ACC112 (cell line): ENCODE results near the gene CAP2.
A peak's percentile ranks its signal among the peaks of the same experiment; 100 is the strongest.
"Not testable (repeated sequence)": the region's sequence is repeated elsewhere in the genome, so short reads cannot be mapped to it uniquely, and the experiment has no call there.

ENCODE experiments used
- H2AFZ ChIP-seq: fragments of 200-600 bp; sonication (generic); one replicate; pipeline ENCODE4 v1.6.0; 2017; ENCODE audit warnings: antibody characterized with exemption, low read length; ENCODE audit not compliant: unreplicated experiment
- H3K27ac ChIP-seq: fragments of 200-600 bp; sonication (generic); 2 replicates; pipeline ENCODE4 v1.5.1; 2014; ENCODE audit warnings: low read depth, mild to moderate bottlenecking, antibody characterized with exemption, low read length, moderate library complexity
- H3K27me3 ChIP-seq: fragments of 200-600 bp; sonication (generic); 2 replicates; pipeline ENCODE4 v1.6.1; 2014; ENCODE audit warnings: mild to moderate bottlenecking, antibody characterized with exemption, low read length, moderate library complexity, mixed read lengths; ENCODE audit not compliant: insufficient read depth
- H3K36me3 ChIP-seq: fragments of 200-600 bp; sonication (generic); 2 replicates; pipeline ENCODE4 v1.6.1; 2016; ENCODE audit warnings: mild to moderate bottlenecking, antibody characterized with exemption, low read length, moderate library complexity, mixed read lengths; ENCODE audit not compliant: insufficient read depth
- H3K4me1 ChIP-seq: fragments of 200-600 bp; sonication (generic); one replicate; pipeline ENCODE4 v1.6.1; 2016; ENCODE audit warnings: low read length, mixed read lengths; ENCODE audit not compliant: insufficient read depth, unreplicated experiment, control insufficient read depth
- H3K4me3 ChIP-seq: fragments of 200-600 bp; sonication (generic); 2 replicates; pipeline ENCODE4 v1.5.1; 2014; ENCODE audit warnings: mild to moderate bottlenecking, low read depth, low read length
- H3K79me2 ChIP-seq: fragments of 200-600 bp; sonication (generic); one replicate; pipeline ENCODE4 v1.6.0; 2016; ENCODE audit warnings: low read length; ENCODE audit not compliant: control insufficient read depth, unreplicated experiment, insufficient read depth

CAP2 gene

DNA sequence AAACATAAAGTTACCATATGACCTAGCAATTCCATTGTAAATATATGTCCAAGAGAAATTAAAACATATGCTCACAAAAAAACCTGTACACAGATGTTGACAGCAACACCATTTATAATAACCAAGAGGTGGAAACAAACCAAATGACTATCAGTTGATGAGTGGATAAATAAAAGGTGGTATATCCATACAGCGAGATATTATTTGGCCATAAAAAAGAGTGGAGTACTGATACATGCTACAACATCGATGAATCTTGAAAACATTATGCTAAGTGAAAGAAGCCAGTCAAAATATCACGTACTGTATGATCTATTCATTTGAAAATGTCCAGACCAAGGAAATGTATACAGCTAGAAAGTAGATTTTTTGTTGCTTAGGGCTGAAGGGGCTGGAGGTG is 2.9 kb downstream of the CAP2 start:
- Histone ChIP-seq H3K79me2 (no peaks in the 10 kb centered on the region), H3K27ac (no peak overlapping the region), H3K4me3 (no peak overlapping the region), H2AFZ (no peak overlapping the region), H3K27me3 (no peaks in the 10 kb centered on the region), H3K4me1 (peaks cover 21% of the 10 kb centered on the region), H3K36me3 (no peaks in the 10 kb centered on the region)

DNA sequence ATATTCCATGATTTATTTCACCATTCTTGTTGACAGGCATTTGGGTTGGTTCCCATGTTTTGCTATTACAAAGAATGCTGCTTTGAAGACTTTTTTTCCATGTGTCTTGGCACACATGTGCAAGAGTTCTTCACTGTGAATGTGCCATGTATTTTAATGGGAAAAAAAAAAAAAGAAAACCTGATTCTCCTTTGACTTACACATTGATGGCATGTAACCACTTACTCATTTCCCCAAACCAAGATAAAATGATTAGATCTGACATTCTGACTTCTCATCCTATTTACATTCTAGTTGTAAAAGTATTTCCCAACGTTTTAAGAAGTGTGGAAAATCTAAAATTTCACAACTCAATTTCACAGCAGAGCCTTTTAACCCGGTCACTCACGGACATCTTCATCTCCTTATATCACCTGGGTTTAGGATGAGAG is 4.4 kb downstream of the CAP2 start:
- H2AFZ ChIP-seq: no peak overlapping the region
- no peak overlapping the region for H3K4me3 ChIP-seq
- no peaks in the 10 kb centered on the region for H3K79me2 ChIP-seq
- H3K27ac ChIP-seq: 0 out of 2 replicates have a peak overlapping the region, but pooled peaks have one; percentile 21
- peaks cover 15% of the 10 kb centered on the region for H3K4me1 ChIP-seq
- H3K27me3 ChIP-seq: no peaks in the 10 kb centered on the region
- H3K36me3 ChIP-seq: no peaks in the 10 kb centered on the region

DNA sequence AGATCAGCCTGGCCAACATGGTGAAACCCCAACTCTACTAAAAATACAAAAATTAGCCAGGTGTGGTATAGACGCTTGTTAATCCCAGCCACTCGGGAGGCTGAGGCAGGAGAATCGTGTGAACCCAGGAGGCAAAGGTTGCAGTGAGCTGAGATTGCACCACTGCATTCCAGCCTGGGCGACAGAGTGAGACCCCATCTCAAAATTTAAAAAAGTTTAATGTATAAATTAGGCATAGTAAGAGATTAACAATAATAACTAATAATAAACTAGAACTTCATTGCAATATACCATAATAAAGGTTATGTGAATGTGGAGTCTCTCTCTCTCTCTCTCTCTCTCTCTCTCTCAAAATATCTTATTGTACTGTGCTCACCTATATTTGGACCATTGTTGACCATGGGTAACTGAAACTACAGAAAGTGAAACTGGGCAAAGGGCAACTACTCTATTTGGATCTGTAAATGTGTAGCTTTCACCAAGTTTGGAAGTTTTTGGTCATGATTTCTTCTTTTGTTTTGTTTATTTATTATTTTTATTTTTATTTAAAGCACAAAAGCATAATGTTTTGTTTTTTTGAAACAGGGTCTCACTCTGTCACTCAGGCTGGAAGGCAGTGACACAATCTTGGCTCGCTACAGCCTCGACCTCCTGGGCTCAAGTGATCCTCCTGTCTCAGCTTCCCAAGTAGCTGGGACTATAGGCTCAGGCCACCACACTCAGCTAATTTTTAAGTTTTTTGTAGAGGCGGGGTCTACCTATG is 12.0 kb downstream of the CAP2 start:
- not testable (repeated sequence) for H3K27ac ChIP-seq, H3K27me3 ChIP-seq

DNA sequence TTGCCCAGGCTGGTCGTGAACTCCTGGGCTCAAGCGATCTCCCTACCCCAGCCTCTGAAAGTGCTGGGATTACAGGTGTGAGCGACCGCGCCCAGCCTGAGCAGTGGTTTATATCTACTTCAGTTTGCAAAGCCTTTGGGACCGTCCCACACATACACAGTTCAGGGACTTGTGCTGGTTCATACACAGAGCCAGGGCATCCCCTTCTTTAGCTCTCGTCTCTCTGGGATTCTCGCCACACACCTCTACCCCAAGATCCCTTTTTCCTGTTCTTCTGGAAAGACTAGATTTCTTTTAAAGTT is 12.5 kb downstream of the CAP2 start:
- H3K4me3 ChIP-seq: no peak overlapping the region
- no peak overlapping the region for H2AFZ ChIP-seq
- H3K79me2 ChIP-seq: no peaks in the 10 kb centered on the region
- no peaks in the 10 kb centered on the region for H3K4me1 ChIP-seq
- H3K27ac ChIP-seq: no peak overlapping the region
- H3K27me3 ChIP-seq: no peaks in the 10 kb centered on the region
- no peaks in the 10 kb centered on the region for H3K36me3 ChIP-seq

More for the DNA sequence above, 12.0 kb downstream of the CAP2 start:
- H3K36me3 ChIP-seq, H2AFZ ChIP-seq, H3K4me3 ChIP-seq, H3K79me2 ChIP-seq, H3K4me1 ChIP-seq: not testable (repeated sequence)

DNA sequence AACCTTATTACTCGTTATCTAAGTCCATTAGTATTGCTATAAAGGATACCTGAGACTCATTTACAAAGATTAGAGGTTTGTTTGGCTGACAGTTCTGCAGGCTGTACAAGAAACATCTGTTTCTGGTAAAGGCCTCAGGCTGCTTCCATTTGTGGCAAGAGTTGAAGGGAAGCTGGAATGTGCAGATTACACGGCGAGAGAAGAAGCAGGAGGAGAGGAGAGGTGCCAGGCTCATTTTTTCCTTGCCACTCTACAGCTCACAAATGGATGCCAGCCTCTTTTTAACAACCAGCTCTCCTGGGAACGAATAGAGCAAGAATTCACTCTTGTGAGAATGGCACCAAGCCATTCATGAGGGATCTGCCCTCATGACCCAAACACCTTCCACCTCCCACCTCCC is 14.7 kb downstream of the CAP2 start:
- H3K27ac ChIP-seq: no peak overlapping the region
- H3K4me3 ChIP-seq: no peak overlapping the region
- no peaks in the 10 kb centered on the region for H3K4me1 ChIP-seq
- H2AFZ ChIP-seq: no peak overlapping the region
- H3K79me2 ChIP-seq: no peaks in the 10 kb centered on the region
- no peaks in the 10 kb centered on the region for H3K36me3 ChIP-seq
- no peaks in the 10 kb centered on the region for H3K27me3 ChIP-seq

DNA sequence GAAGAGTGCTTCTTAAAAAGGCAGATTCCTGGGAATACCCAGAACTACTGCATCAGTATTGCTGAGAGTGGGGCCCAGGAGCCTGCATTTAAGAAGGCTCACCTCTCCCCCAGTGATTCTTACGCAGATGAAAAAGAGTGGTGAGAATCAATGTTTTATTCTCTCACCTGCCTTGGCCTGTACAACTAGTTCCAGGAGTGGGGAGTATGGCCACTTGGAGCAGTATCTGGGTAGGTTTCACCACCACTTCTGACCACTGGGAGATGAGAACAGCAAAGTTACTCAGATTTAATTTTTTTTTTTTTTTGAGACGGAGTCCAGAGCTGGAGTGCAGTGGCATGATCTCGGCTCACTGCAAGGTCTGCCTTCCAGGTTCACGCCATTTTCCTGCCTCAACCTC is 16.9 kb downstream of the CAP2 start:
- Histone ChIP-seq H3K4me3 (no peak overlapping the region), H3K36me3 (no peaks in the 10 kb centered on the region), H2AFZ (no peak overlapping the region), H3K27me3 (no peaks in the 10 kb centered on the region), H3K79me2 (no peaks in the 10 kb centered on the region), H3K4me1 (no peaks in the 10 kb centered on the region), H3K27ac (no peak overlapping the region)

DNA sequence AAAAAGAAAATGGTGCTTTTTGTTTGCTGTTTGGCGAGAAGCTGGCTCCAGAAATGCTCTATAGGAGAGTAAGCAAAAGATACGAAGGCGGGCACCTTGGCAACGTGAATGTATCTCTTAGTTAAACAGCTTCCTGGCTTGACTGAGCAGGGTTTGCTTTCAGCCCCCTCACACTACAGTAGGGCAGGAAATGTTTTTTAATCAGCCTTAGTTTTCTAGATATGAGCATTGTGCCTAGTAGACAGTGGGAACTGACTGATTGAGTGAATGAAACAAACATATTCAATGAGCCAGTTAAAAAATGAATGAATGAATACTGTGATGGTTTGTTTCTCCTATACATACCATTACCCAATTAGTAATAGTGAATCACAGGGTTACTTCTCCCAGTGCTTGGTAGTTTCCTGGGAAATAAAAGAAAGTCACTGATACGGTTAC is 19.9 kb downstream of the CAP2 start:
- Histone ChIP-seq H3K27ac (peak overlapping the region; percentile 28; the same call in 1 of the 2 replicates), H2AFZ (no peak overlapping the region), H3K27me3 (no peaks in the 10 kb centered on the region), H3K79me2 (no peaks in the 10 kb centered on the region), H3K4me1 (peaks cover 16% of the 10 kb centered on the region), H3K4me3 (no peak overlapping the region), H3K36me3 (no peaks in the 10 kb centered on the region)

DNA sequence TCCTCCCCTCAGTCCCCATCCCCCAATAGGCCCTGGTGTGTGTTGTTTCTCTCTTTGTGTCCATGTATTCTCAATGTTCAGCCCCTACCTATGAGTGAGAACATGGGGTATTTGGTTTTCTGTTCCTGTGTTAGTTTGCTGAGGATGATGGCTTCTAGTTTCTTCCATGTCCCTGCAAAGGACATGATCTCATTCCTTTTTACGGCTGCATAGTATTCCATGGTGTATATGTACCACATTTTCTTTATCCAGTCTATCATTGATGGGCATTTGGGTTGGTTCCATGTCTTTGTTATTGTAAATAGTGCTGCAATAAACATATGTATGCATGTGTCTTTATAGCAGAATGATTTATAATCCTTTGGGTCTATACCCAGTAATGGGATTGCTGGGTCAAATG is 21.0 kb downstream of the CAP2 start:
- not testable (repeated sequence) for H3K36me3 ChIP-seq, H3K4me3 ChIP-seq, H3K79me2 ChIP-seq, H3K27me3 ChIP-seq, H3K27ac ChIP-seq, H2AFZ ChIP-seq
- peaks cover 27% of the 10 kb centered on the region for H3K4me1 ChIP-seq

DNA sequence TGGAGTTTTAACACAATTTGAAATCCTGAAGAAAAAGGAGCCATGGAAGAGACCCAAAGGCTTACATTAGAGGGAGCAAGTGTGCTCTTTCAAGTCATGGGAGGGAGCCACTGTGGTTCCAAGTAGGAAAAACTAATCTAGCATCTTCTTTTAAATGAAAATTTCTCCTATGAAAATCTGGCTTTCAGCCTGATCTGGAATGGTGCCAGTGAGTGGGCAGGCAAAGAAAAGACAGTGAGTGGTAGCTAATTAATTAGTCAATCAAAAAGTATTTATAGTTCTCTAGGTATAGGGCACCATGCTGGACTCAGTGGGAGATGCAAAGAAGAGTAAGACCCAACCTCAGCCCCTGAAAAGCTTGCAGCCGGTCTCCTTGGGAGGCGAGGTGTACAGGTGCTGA is 21.9 kb downstream of the CAP2 start:
- Histone ChIP-seq H2AFZ (no peak overlapping the region), H3K36me3 (no peaks in the 10 kb centered on the region), H3K79me2 (no peaks in the 10 kb centered on the region), H3K4me1 (peaks cover 28% of the 10 kb centered on the region), H3K4me3 (no peak overlapping the region), H3K27ac (no peak overlapping the region), H3K27me3 (no peaks in the 10 kb centered on the region)

DNA sequence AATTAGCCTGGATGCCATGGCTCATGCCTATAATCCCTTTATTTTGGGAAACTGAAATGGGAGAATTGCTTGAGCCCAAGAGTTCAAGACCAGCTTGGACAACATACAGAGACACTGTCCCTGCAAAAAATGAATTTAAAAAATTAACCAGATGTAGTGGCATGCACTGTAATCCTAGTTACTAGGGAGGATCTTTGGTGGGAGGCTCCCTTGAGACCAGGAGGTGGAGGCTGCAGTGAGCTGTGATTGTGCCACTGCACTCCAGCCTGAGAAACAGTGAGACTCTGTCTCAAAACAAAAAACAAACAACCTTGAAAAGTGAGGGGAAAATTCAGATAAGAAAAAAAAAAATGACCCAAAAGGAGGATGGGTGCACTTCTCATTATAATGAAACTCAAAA is 23.4 kb downstream of the CAP2 start:
- Histone ChIP-seq H3K36me3 (no peaks in the 10 kb centered on the region), H3K79me2 (no peaks in the 10 kb centered on the region), H3K4me3 (no peak overlapping the region), H2AFZ (no peak overlapping the region), H3K27me3 (no peaks in the 10 kb centered on the region), H3K4me1 (peaks cover 28% of the 10 kb centered on the region), H3K27ac (peak overlapping the region; percentile 85; the same call in 1 of the 2 replicates)

DNA sequence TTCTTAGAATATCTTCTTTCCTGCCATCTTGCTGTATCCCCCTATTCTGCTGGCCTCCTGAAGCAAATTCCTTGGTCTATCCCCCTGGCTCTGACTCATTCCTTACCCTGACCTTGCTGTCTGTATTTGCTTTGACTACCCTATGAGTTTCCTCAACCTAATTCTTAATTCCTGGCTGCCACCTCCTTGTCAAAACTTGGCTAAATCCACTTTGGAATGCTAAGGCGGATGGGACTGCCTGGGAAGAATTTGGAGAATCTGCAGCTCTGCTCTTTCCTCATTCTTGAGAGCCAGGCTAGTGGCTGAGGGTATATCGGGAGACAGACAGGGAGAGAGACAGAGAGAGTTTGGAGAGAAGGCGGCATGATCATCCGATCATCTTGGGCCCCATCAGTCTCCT is 24.4 kb downstream of the CAP2 start:
- H3K79me2 ChIP-seq: no peaks in the 10 kb centered on the region
- H2AFZ ChIP-seq: peak overlapping the region; percentile 69
- H3K4me1 ChIP-seq: peaks cover 28% of the 10 kb centered on the region
- H3K27ac ChIP-seq: peak overlapping the region; percentile 85
- no peaks in the 10 kb centered on the region for H3K27me3 ChIP-seq
- no peaks in the 10 kb centered on the region for H3K36me3 ChIP-seq
- H3K4me3 ChIP-seq: peak overlapping the region; percentile 31
